SJCRH30 (cell line): ENCODE results near the gene REC114. TPM values are rescaled to one million over a fixed set of nuclear protein-coding genes. Genes with fewer than 3 reads are reported as not detected.
"Not testable (repeated sequence)": the region's sequence is repeated elsewhere in the genome, so short reads cannot be mapped to it uniquely, and the experiment has no call there.

Source experiments
- DNase-seq, 2 experiments: peaks; one replicate each; pipeline ENCODE4 v3.0.0-alpha.2; 2015 to 2020
- H3K27ac ChIP-seq: fragments of 250-450 bp; sonication (Bioruptor Pico); 2 replicates; pipeline ENCODE4 v1.5.1; 2020; ENCODE audit warnings: mild to moderate bottlenecking, moderate library complexity
- H3K27me3 ChIP-seq: fragments of 250-450 bp; sonication (Bioruptor Pico); 2 replicates; pipeline ENCODE4 v1.5.1; 2020; ENCODE audit warnings: mild to moderate bottlenecking, moderate library complexity
- H3K36me3 ChIP-seq: fragments of 250-450 bp; sonication (Bioruptor Pico); 2 replicates; pipeline ENCODE4 v1.5.1; 2020; ENCODE audit warnings: mild to moderate bottlenecking, moderate library complexity
- H3K4me1 ChIP-seq: fragments of 250-450 bp; sonication (Bioruptor Pico); 2 replicates; pipeline ENCODE4 v1.5.1; 2020; ENCODE audit warnings: mild to moderate bottlenecking, moderate library complexity
- H3K4me3 ChIP-seq: fragments of 250-450 bp; sonication (Bioruptor Pico); 2 replicates; pipeline ENCODE4 v1.5.1; 2020; ENCODE audit warnings: mild to moderate bottlenecking, moderate library complexity
- H3K9me3 ChIP-seq: fragments of 250-450 bp; sonication (Bioruptor Pico); replicated peaks from 2 replicates; pipeline ENCODE4 v1.5.1; 2020; ENCODE audit warnings: mild to moderate bottlenecking, moderate library complexity
- total RNA-seq: library from RNA; depleted of rRNA; stranded (reverse); fragments of >200 nt; shearing (Covaris generic); gene quantifications from 2 replicates; pipeline ENCODE4 v1.2.3, GENCODE V29; 2014

The REC114 gene
- total RNA-seq, 1 experiment from 2014 or later: not detected

DNA sequence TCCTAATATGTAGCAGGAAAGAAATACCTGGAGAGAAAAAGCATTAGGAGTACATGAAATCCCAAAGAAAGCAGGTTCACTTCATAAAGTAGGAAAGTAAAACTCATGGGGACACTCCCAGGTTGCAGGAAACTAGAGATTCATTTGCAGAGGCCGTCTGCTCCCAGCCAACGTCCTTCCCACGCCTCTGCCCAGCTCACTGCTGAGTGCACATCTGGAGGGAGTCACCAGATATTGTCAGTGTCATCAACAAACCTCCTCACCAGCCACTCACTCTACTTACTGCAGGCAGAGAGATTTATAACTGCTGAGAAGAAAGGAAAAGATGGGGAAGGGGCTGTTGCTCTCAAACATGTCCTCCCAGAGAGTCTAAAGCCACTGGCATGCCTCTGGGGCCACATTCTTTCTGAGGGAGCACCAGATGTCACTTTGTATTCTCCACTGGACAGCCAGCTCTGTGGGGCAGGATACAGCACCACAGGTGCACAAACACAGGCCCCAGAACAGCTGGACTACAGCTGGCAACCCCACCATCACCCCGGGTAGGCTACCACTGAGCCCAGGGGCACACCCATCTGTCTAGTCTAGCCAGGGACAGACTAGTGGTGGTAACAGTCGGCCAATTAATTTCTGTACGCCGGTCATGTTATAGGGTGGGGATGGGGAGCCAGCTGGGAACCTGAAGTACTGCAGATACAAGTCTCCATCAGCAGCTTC is 125.8 kb downstream of the REC114 start:
- Histone ChIP-seq H3K36me3 (peaks cover 39% of the 10 kb centered on the region), H3K27me3 (no peaks in the 10 kb centered on the region), H3K27ac (peak overlapping the region; percentile 61), H3K9me3 (no peaks in the 10 kb centered on the region), H3K4me1 (peaks cover 35% of the 10 kb centered on the region), H3K4me3 (no peak overlapping the region)
- peak; percentile 73 to 80 for DNase-seq

DNA sequence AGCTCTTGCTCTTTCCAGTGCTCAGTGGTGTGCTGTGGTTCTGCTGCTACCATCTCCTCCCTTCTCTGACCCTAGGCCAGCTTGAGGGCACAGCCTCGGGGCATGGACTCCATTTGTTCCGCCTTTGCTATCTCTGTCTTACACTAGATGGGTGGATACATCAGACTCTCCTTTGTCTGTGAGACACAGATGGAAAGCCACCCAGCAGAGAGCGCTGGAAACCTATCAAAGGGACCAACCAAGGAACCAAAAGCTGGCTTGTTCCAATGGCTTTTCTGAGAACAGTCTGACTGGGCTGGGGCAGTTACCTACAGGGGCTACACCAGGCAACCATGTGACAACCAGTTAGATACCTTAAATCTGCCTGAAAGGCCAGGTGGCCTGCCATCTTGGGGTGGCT is 126.4 kb downstream of the REC114 start:
- H3K27ac ChIP-seq: peak overlapping the region; percentile 61
- peaks cover 41% of the 10 kb centered on the region for H3K36me3 ChIP-seq
- no peaks in the 10 kb centered on the region for H3K27me3 ChIP-seq
- H3K4me3 ChIP-seq: no peak overlapping the region
- peak; percentile 36 to 61 for DNase-seq
- peaks cover 31% of the 10 kb centered on the region for H3K4me1 ChIP-seq
- no peaks in the 10 kb centered on the region for H3K9me3 ChIP-seq

DNA sequence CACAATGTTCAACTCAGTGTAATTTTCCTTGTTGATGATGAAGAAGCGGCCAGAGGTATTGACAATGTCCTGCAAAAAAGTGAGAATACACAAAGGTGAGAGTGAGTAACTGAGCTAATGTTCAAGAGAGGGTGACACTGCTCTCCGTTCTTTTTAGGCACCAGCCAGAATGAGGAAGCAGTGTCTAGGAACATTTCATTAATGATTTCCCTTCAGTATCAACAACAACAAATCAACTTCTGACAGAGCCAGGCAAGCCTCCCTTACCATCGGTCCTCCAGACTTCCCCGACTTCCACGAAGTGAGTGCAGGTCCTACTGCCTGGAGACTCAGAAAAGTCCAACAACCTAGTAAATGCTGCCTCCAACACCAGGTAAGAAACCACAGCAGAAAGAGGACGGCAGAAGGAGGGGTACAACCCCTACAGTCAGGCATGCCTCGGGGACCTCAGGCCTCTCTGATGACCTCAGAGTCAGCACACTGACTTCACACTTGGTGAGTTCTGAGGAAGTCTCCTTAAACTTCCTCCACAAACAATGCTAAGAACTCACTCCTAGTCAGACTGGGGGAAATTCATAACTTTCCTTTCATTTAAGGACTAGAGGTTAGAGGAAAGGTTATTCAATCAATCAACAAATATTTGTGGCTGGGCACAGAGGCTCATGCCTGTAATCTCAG is 127.5 kb downstream of the REC114 start:
- H3K36me3 ChIP-seq: peaks cover 47% of the 10 kb centered on the region

DNA sequence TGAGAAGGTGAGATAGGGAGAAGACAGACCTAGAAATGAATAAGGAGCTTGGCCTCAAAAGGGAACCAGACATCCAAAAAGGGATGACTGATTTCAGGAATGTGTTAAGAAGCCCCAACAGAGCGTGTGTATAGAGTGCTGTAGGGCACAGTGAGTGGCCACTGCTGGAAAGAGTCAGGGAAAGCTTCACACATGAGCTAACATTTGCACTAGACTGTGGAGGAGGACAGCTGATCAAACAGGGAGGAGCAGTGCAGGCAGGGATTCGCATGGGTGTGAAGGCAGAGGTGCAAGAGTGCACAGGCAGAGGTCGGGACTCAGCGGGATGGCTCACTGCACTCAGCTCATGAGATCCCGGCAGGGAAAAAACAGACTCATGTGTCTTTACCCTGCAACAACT is 128.4 kb downstream of the REC114 start:
- Histone ChIP-seq H3K36me3 (peaks cover 52% of the 10 kb centered on the region), H3K4me3 (no peak overlapping the region), H3K27ac (no peak overlapping the region), H3K4me1 (peaks cover 26% of the 10 kb centered on the region), H3K27me3 (no peaks in the 10 kb centered on the region), H3K9me3 (no peaks in the 10 kb centered on the region)
- peak in 1 of 2 experiments; percentile 10 for DNase-seq

More for the DNA sequence above, 127.5 kb downstream of the REC114 start:
- Histone ChIP-seq H3K9me3 (no peaks in the 10 kb centered on the region), H3K27ac (no peak overlapping the region), H3K27me3 (no peaks in the 10 kb centered on the region), H3K4me1 (peaks cover 26% of the 10 kb centered on the region), H3K4me3 (no peak overlapping the region)
- DNase-seq: no peak

DNA sequence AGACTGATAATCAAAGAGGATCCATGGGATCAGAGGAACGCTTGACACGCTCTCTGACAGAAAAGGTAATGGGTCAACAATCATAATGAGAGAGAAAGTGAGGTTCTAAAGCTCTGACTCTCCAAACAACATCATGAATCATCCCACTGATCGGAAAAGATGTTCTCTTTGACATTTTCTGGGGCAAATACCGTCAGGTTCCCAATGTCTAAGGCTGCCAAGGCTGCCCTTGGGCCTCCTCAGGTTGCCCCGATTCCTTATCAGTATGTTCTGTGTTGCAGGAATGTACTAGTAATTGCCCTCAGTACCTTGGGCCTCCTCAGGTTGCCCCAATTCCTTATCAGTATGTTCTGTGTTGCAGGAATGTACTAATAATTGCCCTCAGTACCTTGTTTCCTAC is 129.3 kb downstream of the REC114 start:
- no peaks in the 10 kb centered on the region for H3K27me3 ChIP-seq
- H3K9me3 ChIP-seq: no peaks in the 10 kb centered on the region
- peak overlapping the region; percentile 37 for H3K27ac ChIP-seq
- peaks cover 26% of the 10 kb centered on the region for H3K4me1 ChIP-seq
- DNase-seq: no peak
- peaks cover 53% of the 10 kb centered on the region for H3K36me3 ChIP-seq
- no peak overlapping the region for H3K4me3 ChIP-seq

DNA sequence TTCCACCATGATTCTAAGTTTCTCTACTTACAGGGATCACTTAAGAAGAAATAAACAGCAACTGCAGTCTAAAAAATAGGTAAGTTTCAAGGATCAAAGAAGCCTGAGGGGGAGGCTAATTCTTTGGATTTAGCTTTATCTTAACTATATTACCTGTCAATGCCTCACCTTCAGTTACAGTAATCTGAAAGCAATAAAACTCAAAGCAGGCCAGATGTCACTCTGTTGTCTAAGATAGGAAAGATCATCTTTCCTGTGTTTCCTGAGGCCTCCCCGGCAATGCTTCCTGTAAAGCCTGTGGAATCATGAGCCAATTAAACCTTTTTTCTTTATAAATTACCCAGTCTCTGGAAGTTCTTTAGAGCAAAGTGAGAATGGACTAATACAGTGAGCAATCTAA is 130.1 kb downstream of the REC114 start:
- H3K27me3 ChIP-seq: no peaks in the 10 kb centered on the region
- H3K36me3 ChIP-seq: peaks cover 53% of the 10 kb centered on the region
- peaks cover 26% of the 10 kb centered on the region for H3K4me1 ChIP-seq
- H3K9me3 ChIP-seq: no peaks in the 10 kb centered on the region
- H3K4me3 ChIP-seq: no peak overlapping the region
- H3K27ac ChIP-seq: peak overlapping the region; percentile 37
- DNase-seq: no peak

DNA sequence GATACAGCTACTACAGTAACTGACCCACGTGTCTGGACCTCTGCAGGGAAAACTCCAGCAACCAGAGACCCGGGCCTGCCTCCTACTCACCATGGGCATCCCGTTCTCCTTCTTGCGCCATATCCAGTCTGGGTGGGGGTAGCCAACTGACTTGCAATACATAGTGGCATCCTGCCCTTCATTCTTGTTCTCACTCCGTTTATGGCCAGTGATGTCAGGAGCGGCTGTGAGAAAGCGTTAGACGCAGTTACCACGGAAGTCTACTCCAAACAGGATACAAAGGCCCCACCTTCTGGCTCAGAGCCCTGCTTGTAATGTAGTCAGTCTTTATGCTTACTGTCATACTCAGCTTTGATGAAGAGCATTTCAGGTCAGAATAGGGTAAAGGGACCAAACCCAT is 130.6 kb downstream of the REC114 start:
- no peak overlapping the region for H3K27ac ChIP-seq
- H3K9me3 ChIP-seq: no peaks in the 10 kb centered on the region
- H3K4me3 ChIP-seq: no peak overlapping the region
- DNase-seq: no peak
- no peaks in the 10 kb centered on the region for H3K27me3 ChIP-seq
- H3K36me3 ChIP-seq: peaks cover 50% of the 10 kb centered on the region
- H3K4me1 ChIP-seq: peaks cover 21% of the 10 kb centered on the region

DNA sequence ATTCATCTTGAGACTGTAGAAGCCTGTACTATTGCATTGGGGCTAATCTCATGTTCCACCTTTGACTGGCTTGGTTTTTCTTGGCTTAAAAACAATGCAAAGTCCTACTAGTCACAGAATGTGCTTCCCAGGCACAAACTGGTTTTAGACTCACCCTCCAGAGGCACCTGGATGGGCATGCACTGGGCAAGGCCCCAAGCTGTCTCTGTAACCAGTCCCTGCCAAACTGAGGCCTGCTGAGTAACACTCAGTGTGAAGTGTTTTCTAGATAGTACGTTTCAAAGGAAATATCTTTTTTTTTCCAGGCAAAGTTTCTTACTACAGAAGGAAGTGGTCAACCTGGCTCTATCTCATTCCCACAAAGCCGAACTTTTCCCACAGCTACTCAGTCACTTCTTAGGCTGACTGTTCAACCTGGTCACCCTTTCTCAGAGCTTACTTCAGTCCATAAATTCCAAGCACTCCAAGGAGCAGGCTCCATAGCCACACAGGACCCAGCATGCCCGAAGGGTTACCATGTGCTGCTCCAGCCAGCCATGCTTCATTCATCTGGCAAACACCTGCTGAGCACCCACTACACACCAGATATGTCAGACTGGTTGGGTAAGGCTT is 132.8 kb downstream of the REC114 start:
- H3K27ac ChIP-seq: no peak overlapping the region

DNA sequence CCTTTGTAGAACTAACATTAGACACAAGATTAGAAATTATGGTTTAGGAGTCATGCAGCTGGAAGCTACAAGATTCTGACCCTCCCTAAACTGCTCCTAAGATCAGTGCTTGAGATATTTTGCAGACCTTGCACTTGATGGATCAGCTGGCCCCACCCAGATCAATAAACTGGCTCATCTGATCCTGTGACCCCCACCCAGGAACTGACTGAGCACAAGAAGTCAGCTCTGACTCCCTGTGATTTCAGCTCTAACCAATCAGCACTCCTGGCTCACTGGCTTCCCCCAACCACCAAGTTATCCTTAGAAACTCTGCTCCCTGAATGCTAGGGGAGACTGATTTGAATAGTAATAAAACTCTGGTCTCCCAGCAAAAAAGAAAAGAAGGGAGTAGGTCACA is 134.6 kb downstream of the REC114 start:
- not testable (repeated sequence) for H3K4me1 ChIP-seq, H3K9me3 ChIP-seq, DNase-seq, H3K4me3 ChIP-seq, H3K27ac ChIP-seq, H3K27me3 ChIP-seq
- peaks cover 35% of the 10 kb centered on the region for H3K36me3 ChIP-seq

More for the DNA sequence above, 132.8 kb downstream of the REC114 start:
- 0 out of 2 replicates have a peak, but pooled peaks cover 5% of the 10 kb centered on the region for H3K4me1 ChIP-seq
- DNase-seq: no peak
- H3K9me3 ChIP-seq: no peaks in the 10 kb centered on the region
- H3K4me3 ChIP-seq: no peak overlapping the region
- no peaks in the 10 kb centered on the region for H3K27me3 ChIP-seq
- H3K36me3 ChIP-seq: peaks cover 45% of the 10 kb centered on the region

DNA sequence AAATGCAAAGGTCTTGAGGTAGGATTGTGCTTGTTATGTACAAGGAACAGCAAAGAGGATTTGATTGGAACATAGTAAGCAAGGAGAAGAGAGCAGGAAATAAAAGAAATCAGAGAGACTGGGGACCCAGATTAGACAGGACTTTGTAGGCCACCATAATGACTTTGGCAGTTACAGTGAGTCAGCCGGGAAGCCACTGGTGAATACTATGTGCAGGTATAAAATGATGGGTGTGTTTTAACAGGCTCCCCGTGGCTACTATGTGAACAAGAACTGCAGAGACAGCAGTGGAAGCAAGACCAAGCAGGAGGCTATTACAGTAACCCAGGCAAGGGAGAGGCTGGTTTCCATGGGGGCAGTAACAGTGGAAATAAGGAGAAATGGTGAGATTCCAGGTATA is 135.1 kb downstream of the REC114 start:
- Histone ChIP-seq H3K4me1 (0 out of 2 replicates have a peak, but pooled peaks cover under 1% of the 10 kb centered on the region), H3K9me3 (no peaks in the 10 kb centered on the region), H3K36me3 (peaks cover 35% of the 10 kb centered on the region)

DNA sequence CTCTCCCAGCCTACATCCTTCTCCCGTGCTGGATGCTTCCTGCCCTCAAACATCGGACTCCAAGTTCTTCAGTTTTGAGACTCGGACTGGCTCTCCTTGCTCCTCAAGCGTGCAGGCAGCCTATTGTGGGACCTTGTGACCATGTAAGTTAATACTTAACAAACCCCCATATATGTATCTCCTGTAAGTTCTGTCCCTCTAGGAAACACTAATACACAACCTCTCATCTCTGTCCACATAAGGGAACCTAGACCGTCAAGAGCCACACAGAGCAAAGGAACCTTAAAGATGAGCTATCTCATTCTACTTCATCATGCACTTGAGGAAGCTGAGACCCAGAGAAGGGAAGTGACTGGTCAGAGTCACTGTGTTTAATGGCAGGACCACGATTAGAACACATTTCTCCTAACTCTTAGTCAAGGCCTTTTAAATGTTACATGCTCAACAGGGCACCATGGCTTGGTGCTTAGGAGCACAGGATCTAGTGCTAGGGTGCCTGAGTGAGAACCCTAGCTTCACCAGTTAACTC is 140.0 kb downstream of the REC114 start:
- Histone ChIP-seq H3K4me3 (no peak overlapping the region), H3K9me3 (no peaks in the 10 kb centered on the region), H3K4me1 (no peaks in the 10 kb centered on the region), H3K36me3 (peaks cover 41% of the 10 kb centered on the region), H3K27ac (no peak overlapping the region), H3K27me3 (no peaks in the 10 kb centered on the region)
- DNase-seq: no peak

More for the DNA sequence above, 135.1 kb downstream of the REC114 start:
- Histone ChIP-seq H3K27me3 (no peaks in the 10 kb centered on the region), H3K4me3 (no peak overlapping the region), H3K27ac (no peak overlapping the region)
- DNase-seq: no peak

DNA sequence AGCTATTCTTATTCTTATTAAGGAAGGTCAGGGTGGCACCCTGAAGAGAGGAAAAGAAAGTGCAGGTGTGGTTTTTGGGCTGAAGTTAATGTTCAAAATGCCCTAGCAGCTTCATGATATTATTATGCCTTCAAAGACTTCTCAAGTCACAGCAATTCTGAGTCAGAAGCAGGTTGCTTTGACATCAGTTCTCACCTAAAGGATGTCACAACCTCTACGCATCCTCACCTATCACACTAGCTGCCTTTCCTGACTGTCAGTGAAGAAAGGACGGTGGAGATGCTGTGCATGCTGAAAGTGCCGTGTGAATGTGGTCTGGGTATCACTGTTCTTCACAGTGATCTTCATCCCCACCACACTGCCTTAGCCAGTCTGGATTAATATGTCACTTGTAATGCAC is 140.6 kb downstream of the REC114 start:
- Histone ChIP-seq H3K27me3 (no peaks in the 10 kb centered on the region), H3K36me3 (peaks cover 41% of the 10 kb centered on the region), H3K9me3 (no peaks in the 10 kb centered on the region), H3K4me1 (no peaks in the 10 kb centered on the region), H3K4me3 (no peak overlapping the region), H3K27ac (no peak overlapping the region)
- no peak for DNase-seq

DNA sequence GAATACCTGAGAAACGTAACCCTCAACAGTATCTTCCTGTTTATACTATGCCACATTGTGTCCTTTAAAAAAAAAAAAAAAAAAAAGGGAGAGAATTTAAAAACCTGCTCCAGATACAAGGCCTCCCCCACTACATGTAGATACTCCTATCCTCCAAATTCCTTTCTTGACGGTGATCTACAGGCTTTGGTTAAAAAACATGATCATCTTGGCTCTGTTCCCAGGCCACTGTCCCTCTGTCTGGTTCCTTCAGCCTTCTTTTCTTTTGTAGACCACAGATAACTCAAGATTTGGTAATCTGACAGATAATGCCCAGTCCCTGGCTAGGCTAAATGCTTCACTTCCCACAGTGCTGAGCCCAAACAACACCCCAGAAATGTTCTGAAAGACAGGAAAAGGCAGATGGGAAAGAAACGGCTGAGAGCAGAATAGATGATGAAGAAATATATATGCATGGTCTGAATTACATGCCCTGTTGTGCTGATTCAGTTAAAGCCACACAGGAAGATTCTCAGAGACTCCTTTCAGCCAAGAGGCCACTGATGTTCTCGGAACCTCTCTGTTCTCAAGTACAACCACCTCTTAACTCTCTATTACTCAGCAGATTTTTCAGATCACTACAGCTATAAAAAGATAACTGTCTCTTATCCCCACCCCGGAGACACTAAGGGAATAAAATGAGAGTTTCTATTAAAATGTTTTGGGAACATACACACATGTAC is 141.9 kb downstream of the REC114 start:
- Histone ChIP-seq H3K4me3 (no peak overlapping the region), H3K27ac (no peak overlapping the region), H3K9me3 (no peaks in the 10 kb centered on the region), H3K36me3 (peaks cover 43% of the 10 kb centered on the region), H3K4me1 (no peaks in the 10 kb centered on the region), H3K27me3 (no peaks in the 10 kb centered on the region)
- no peak for DNase-seq

DNA sequence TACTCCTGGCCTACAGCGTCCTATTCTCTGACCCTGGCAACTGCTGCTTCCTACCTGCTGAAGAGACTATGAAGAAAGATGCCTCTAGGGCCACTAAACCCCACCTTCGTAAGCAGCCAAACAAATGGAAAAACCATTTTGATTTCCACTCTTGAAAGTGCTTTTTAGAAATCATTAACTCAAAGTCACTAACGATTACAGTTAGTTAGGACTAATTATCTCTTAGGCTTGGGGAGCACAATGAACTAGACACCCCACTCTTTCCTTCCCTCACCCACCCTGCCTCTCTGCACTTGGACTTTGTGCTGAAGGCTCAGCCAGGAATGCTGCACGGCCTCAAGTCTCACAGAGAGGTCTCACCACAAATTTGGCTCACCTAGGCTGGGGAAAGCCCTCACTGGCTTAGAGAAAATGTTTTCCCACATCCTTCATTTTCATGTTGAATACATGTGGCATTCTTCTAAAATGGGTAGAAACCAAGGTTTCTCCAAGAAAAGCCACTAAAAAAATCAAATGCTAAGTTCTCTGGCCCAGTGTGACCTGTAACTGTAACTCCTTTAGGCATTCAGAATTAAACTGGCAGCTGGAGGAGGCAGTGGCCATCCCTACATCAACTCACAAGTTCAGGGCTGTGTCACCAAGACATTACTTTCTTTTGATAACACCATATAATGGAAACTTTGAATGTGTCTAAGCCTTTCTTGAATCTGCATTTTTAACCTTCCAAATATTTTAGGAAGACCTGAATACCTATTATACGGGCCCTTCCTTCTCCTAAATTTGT is 143.1 kb downstream of the REC114 start:
- Histone ChIP-seq H3K36me3 (peaks cover 44% of the 10 kb centered on the region), H3K9me3 (no peaks in the 10 kb centered on the region), H3K27ac (no peak overlapping the region), H3K4me3 (no peak overlapping the region), H3K4me1 (0 out of 2 replicates have a peak, but pooled peaks cover under 1% of the 10 kb centered on the region), H3K27me3 (no peaks in the 10 kb centered on the region)
- DNase-seq: no peak
